ENCODE data around the gene CHRNA3. TPM values are rescaled to one million over a fixed set of nuclear protein-coding genes. Genes with fewer than 3 reads are reported as not detected.

CHRNA3 gene
- total RNA-seq, 1 donor from 2014 or later = 0.40 TPM

- DNase-seq (ENCODE audit: low read depth) = no peak
- H3K4me3 ChIP-seq (ENCODE audit: low read depth, low read length) = no peak overlapping the region
- no peak for TF ChIP-seq CTCF (conservative IDR thresholded peaks at IDR 0.05; ENCODE audit: low read depth, low read length)
These were observed 17.1 kb upstream of the CHRNA3 start for GRCh38 chr15:78637776-78638435.

DNA sequence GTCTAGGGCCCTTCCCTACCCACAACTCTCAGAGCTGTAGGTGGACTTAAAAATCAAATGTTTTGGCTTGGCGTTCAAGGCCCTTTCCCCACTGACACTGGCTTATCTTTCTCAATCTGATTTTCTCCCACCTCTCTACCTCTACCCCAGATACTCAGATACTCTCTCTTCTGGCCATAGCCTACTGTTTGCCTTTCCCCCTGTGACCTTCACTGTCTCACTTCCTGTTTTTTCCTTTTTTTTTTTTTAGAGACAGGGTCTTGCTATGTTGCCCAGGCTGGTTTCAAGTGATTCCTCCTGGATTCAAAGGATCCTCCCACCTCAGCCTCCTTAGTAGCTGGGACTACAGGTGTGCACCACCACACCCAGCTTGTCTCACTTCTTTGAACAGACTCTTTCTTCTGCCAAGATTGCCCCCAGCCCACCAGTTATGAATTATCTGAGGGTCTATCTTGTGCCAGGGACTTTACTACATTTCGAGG is 15.6 kb upstream of the CHRNA3 start:
- DNase-seq (ENCODE audit: low read depth) = no peak
- no peak for TF ChIP-seq CTCF (conservative IDR thresholded peaks at IDR 0.05; ENCODE audit: low read depth, low read length)
- no peak overlapping the region for H3K4me3 ChIP-seq (ENCODE audit: low read depth, low read length)

DNA sequence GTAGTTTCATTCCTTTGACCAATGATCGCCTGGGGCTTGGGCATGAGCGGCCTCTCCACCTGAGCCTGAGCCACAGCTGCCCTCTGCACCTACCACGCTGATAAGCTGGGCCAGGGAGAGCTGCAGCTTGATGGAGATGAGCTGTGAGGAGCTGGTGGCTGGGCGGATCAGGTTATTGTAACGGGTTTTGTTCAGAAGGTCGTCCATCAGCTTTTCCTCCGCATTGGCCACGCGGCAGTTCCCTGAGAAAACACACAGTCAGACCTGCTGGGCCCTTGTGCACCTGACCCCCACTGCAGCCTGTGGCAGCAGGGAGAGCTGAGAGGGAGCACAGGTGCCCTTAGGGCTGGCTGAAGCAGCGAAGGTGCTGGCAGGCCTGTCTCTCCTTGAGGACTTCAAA is 14.6 kb upstream of the CHRNA3 start:
- TF ChIP-seq CTCF (conservative IDR thresholded peaks at IDR 0.05; ENCODE audit: low read depth, low read length) = no peak
- H3K4me3 ChIP-seq (ENCODE audit: low read depth, low read length) = no peak overlapping the region
- no peak for DNase-seq (ENCODE audit: low read depth)

DNA sequence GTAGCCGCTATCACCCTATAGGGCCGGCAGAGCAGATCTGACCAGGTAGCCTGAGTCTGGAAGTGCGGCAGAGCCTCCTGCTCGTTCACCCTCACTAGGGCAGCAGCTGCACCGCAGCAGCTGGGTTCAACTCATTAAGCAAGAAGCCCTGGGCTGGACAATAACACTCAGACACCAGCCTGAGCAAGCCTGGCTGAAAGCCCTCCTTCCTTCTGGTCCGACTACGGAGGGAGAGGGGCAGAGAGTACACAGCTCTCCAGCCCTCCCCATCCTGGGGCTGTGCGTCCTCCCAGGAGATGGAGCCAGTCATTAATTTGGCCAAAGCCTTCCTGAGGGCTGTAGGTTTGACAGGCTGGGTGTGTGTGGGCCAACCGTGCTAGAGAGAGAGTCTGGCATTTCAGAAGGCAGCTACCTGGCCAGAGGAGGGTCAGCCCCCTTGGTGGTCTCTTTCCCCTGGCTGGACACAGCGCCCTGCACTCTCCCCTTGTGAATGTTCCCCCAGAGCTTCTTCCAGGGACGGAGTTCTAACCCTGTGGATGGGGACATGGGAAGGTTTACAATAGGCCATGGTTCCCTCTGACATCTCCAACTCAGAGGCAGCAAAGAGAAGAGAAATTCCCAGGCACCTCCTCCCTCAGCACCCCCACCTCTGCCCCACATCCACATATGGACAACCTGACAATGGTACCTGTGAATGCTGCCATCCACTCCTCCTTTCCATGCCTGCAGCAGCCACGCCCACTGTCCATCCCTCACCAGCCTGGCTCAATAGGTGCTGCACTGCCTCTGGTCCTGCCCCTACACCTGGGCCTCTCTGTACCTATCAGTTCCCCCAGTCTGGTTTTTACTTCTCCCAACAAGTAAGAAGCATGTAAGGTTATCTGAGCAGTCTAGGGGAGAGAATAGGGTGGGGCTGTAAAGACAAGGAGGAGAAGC is 13.7 kb upstream of the CHRNA3 start:
- no peak for DNase-seq (ENCODE audit: low read depth)
- no peak for TF ChIP-seq CTCF (conservative IDR thresholded peaks at IDR 0.05; ENCODE audit: low read depth, low read length)
- no peak overlapping the region for H3K4me3 ChIP-seq (ENCODE audit: low read depth, low read length)

GRCh38 chr15:78633348-78633747 is 12.6 kb upstream of the CHRNA3 start:
- no peak for DNase-seq (ENCODE audit: low read depth)
- no peak for TF ChIP-seq CTCF (conservative IDR thresholded peaks at IDR 0.05; ENCODE audit: low read depth, low read length)
- no peak overlapping the region for H3K4me3 ChIP-seq (ENCODE audit: low read depth, low read length)

DNA sequence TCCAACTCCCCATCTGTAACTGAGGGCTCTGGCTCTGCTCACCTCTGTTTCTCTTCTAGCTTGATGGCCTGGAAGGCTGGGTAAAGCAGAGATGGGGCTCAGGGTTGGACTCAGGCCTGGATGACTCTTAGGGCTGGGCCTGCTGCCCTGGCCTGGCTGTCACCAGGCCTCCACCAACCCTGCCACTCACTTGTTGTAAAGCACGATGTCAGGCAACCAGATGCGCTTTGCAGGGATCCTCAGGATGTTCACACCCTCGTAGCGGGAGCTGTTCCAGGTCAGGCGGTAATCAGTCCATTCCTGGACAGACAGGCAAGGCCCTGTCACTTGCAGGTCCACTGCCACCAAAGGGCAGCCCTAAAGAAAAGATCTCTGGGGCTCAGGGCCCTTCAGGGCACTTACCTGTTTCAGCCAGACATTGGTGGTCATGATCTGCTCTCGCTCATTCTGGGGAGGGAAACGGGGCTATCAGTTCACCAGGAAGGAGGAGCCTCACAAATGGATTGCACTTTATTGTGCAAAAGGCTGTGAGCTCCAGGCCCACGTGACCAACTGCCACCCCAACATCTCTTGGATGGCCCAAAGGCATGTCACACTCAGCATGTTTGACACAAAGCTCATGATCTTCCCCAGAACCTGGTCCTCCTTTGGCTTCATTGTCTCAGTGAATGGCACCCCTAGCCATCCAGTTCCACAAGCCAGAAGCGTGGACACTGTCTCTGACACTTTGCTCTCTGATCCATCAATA is 10.3 kb upstream of the CHRNA3 start:
- TF ChIP-seq CTCF (conservative IDR thresholded peaks at IDR 0.05; ENCODE audit: low read depth, low read length) = no peak
- no peak for DNase-seq (ENCODE audit: low read depth)
- no peak overlapping the region for H3K4me3 ChIP-seq (ENCODE audit: low read depth, low read length)

Data from epithelial cell of proximal tubule (primary cell).